ENCODE measurements around the gene FLRT3. TPM values are rescaled to one million over a fixed set of nuclear protein-coding genes. Genes with fewer than 3 reads are reported as not detected.

Gene FLRT3
- total RNA-seq, 2 experiments from 2014 or later = not detected

- Mint-ChIP-seq H3K9me3 (ENCODE audit: insufficient read depth) (no peaks in the 10 kb centered on the region), H3K4me3 (no peak overlapping the region), H3K27me3 (ENCODE audit: low read depth) (no peaks in the 10 kb centered on the region), H3K36me3 (ENCODE audit: low read depth) (no peaks in the 10 kb centered on the region), H3K4me1 (ENCODE audit: low read depth) (no peaks in the 10 kb centered on the region), H3K27ac (no peak overlapping the region)
- ATAC-seq (no peak), DNase-seq (no peak)
- CTCF ChIA-PET = no interaction called here
- POLR2A ChIA-PET = no interaction called here
Observed at GRCh38 chr20:14310977-14311627, 26.3 kb downstream of the FLRT3 start.

GRCh38 chr20:14307956-14308355, 29.5 kb downstream of the FLRT3 start:
- H3K27me3 Mint-ChIP-seq (ENCODE audit: low read depth) = no peaks in the 10 kb centered on the region
- H3K4me1 Mint-ChIP-seq (ENCODE audit: low read depth) = no peaks in the 10 kb centered on the region
- no peak overlapping the region for H3K27ac Mint-ChIP-seq
- CTCF ChIA-PET = no interaction called here
- no peaks in the 10 kb centered on the region for H3K36me3 Mint-ChIP-seq (ENCODE audit: low read depth)
- POLR2A ChIA-PET = no interaction called here
- DNase-seq = no peak
- H3K9me3 Mint-ChIP-seq (ENCODE audit: insufficient read depth) = no peaks in the 10 kb centered on the region
- no peak overlapping the region for H3K4me3 Mint-ChIP-seq
- ATAC-seq = no peak

GRCh38 chr20:14304472-14304871, 32.9 kb downstream of the FLRT3 start:
- Mint-ChIP-seq H3K27ac (no peak overlapping the region), H3K4me1 (ENCODE audit: low read depth) (no peaks in the 10 kb centered on the region), H3K27me3 (ENCODE audit: low read depth) (no peaks in the 10 kb centered on the region), H3K4me3 (no peak overlapping the region), H3K9me3 (ENCODE audit: insufficient read depth) (no peaks in the 10 kb centered on the region), H3K36me3 (ENCODE audit: low read depth) (no peaks in the 10 kb centered on the region)
- POLR2A ChIA-PET = no interaction called here
- DNase-seq (no peak), ATAC-seq (no peak)
- CTCF ChIA-PET = no interaction called here

- Mint-ChIP-seq H3K27me3 (ENCODE audit: low read depth) (no peaks in the 10 kb centered on the region), H3K4me1 (ENCODE audit: low read depth) (no peaks in the 10 kb centered on the region), H3K9me3 (ENCODE audit: insufficient read depth) (peaks cover 1% of the 10 kb centered on the region), H3K4me3 (no peak overlapping the region), H3K36me3 (ENCODE audit: low read depth) (no peaks in the 10 kb centered on the region), H3K27ac (no peak overlapping the region)
- ATAC-seq (no peak), DNase-seq (no peak)
- ChIA-PET CTCF (no interaction called here), POLR2A (no interaction called here)
Observed at GRCh38 chr20:14303651-14304050, 33.8 kb downstream of the FLRT3 start.

DNA sequence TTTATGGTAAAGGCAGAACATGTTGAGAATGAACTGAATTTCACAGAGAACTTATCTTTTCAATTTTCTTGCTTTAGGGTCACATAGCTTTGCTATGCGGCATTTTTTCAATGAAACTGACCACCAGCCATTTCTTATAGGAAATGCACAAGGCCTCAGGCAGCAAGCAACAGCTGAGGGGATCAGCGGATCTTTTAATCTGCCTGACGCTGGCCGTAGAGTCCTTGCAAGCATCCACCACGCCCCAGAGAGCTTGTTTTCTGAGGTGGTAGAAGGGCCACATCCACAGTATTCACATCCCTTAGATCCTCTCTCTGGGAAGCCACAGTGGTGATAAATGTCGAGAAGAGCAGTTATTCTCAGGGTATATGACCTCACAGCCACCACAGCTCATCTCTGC, 34.3 kb downstream of the FLRT3 start:
- DNase-seq = no peak
- ChIA-PET CTCF (no interaction called here), POLR2A (no interaction called here)
- Mint-ChIP-seq H3K9me3 (ENCODE audit: insufficient read depth) (peaks cover 4% of the 10 kb centered on the region), H3K36me3 (ENCODE audit: low read depth) (no peaks in the 10 kb centered on the region), H3K4me1 (ENCODE audit: low read depth) (no peaks in the 10 kb centered on the region), H3K27ac (no peak overlapping the region), H3K4me3 (no peak overlapping the region), H3K27me3 (ENCODE audit: low read depth) (no peaks in the 10 kb centered on the region)
- ATAC-seq = no peak

GRCh38 chr20:14299831-14300230, 37.6 kb downstream of the FLRT3 start:
- ChIA-PET POLR2A (no interaction called here), CTCF (no interaction called here)
- H3K4me1 Mint-ChIP-seq (ENCODE audit: low read depth) = no peaks in the 10 kb centered on the region
- no peaks in the 10 kb centered on the region for H3K36me3 Mint-ChIP-seq (ENCODE audit: low read depth)
- no peak overlapping the region for H3K27ac Mint-ChIP-seq
- H3K9me3 Mint-ChIP-seq (ENCODE audit: insufficient read depth) = peaks cover 4% of the 10 kb centered on the region
- no peaks in the 10 kb centered on the region for H3K27me3 Mint-ChIP-seq (ENCODE audit: low read depth)
- no peak for ATAC-seq
- H3K4me3 Mint-ChIP-seq = no peak overlapping the region
- DNase-seq = no peak

GRCh38 chr20:14295770-14296309, 41.6 kb downstream of the FLRT3 start:
- H3K9me3 Mint-ChIP-seq (ENCODE audit: insufficient read depth) = peaks cover 4% of the 10 kb centered on the region
- H3K4me1 Mint-ChIP-seq (ENCODE audit: low read depth) = no peaks in the 10 kb centered on the region
- POLR2A ChIA-PET = no interaction called here
- CTCF ChIA-PET = no interaction called here
- no peaks in the 10 kb centered on the region for H3K27me3 Mint-ChIP-seq (ENCODE audit: low read depth)
- no peak overlapping the region for H3K27ac Mint-ChIP-seq
- no peaks in the 10 kb centered on the region for H3K36me3 Mint-ChIP-seq (ENCODE audit: low read depth)
- ATAC-seq (no peak), DNase-seq (no peak)
- H3K4me3 Mint-ChIP-seq = no peak overlapping the region

GRCh38 chr20:14295238-14295637, 42.2 kb downstream of the FLRT3 start:
- Mint-ChIP-seq H3K4me3 (no peak overlapping the region), H3K9me3 (ENCODE audit: insufficient read depth) (peaks cover 4% of the 10 kb centered on the region), H3K27ac (no peak overlapping the region), H3K27me3 (ENCODE audit: low read depth) (no peaks in the 10 kb centered on the region), H3K36me3 (ENCODE audit: low read depth) (no peaks in the 10 kb centered on the region), H3K4me1 (ENCODE audit: low read depth) (no peaks in the 10 kb centered on the region)
- CTCF ChIA-PET = no interaction called here
- no peak for DNase-seq
- POLR2A ChIA-PET = no interaction called here
- ATAC-seq = no peak

DNA sequence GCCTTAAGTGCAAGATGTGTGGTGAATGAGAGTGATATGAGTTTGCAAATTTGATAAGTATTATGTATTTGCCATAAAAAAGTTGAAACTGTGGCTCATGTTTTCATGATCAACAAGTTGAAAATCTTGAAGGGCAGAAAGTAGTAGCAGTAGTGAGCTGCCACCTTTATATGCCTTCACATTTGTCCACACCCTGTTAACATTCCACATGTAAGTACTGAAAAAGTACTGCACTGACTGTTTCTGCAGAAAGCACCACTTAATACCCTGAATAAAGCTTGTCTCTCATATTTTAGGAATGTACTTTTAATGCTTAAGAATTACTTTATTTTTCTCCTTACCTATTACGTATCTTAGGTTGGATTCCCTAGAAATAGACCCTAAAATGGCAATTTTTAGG, 45.9 kb downstream of the FLRT3 start:
- DNase-seq (no peak), ATAC-seq (no peak)
- no peaks in the 10 kb centered on the region for H3K36me3 Mint-ChIP-seq (ENCODE audit: low read depth)
- no peaks in the 10 kb centered on the region for H3K9me3 Mint-ChIP-seq (ENCODE audit: insufficient read depth)
- H3K27ac Mint-ChIP-seq = no peak overlapping the region
- H3K27me3 Mint-ChIP-seq (ENCODE audit: low read depth) = no peaks in the 10 kb centered on the region
- H3K4me1 Mint-ChIP-seq (ENCODE audit: low read depth) = no peaks in the 10 kb centered on the region
- ChIA-PET POLR2A (no interaction called here), CTCF (no interaction called here)
- no peak overlapping the region for H3K4me3 Mint-ChIP-seq

GRCh38 chr20:14288341-14289330, 48.8 kb downstream of the FLRT3 start:
- no peak overlapping the region for H3K27ac Mint-ChIP-seq
- no peaks in the 10 kb centered on the region for H3K36me3 Mint-ChIP-seq (ENCODE audit: low read depth)
- H3K4me1 Mint-ChIP-seq (ENCODE audit: low read depth) = no peaks in the 10 kb centered on the region
- ChIA-PET POLR2A (no interaction called here), CTCF (no interaction called here)
- no peak overlapping the region for H3K4me3 Mint-ChIP-seq
- peaks cover 5% of the 10 kb centered on the region for H3K9me3 Mint-ChIP-seq (ENCODE audit: insufficient read depth)
- ATAC-seq = no peak
- DNase-seq = no peak
- H3K27me3 Mint-ChIP-seq (ENCODE audit: low read depth) = no peaks in the 10 kb centered on the region

DNA sequence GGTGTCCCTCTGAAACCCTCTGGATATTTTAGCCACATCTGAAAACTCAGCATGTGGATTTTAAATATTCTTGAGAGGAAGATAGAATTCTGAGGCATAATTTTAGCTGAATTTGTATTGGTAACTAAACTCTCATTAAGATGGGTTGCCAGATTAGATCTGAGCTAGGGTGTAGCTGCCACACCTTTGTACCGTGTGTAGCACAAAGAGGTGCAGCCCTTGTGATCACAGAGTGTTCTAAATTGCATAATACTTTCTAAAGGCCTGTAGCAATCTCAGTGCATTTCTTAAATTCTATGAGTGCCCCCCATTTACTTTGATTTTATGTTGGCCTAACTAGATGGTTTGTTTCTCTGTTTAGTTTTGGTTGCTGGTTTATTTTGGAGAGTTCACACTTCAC, 53.0 kb downstream of the FLRT3 start:
- ATAC-seq (no peak), DNase-seq (no peak)
- CTCF ChIA-PET = no interaction called here
- Mint-ChIP-seq H3K9me3 (ENCODE audit: insufficient read depth) (peaks cover 5% of the 10 kb centered on the region), H3K36me3 (ENCODE audit: low read depth) (no peaks in the 10 kb centered on the region), H3K27me3 (ENCODE audit: low read depth) (no peaks in the 10 kb centered on the region), H3K4me1 (ENCODE audit: low read depth) (no peaks in the 10 kb centered on the region), H3K27ac (no peak overlapping the region), H3K4me3 (no peak overlapping the region)
- POLR2A ChIA-PET = no interaction called here

- DNase-seq (no peak), ATAC-seq (no peak)
- ChIA-PET POLR2A (no interaction called here), CTCF (no interaction called here)
- no peaks in the 10 kb centered on the region for H3K4me1 Mint-ChIP-seq (ENCODE audit: low read depth)
- H3K27me3 Mint-ChIP-seq (ENCODE audit: low read depth) = no peaks in the 10 kb centered on the region
- no peaks in the 10 kb centered on the region for H3K36me3 Mint-ChIP-seq (ENCODE audit: low read depth)
- H3K4me3 Mint-ChIP-seq = no peak overlapping the region
- H3K27ac Mint-ChIP-seq = no peak overlapping the region
- peaks cover 5% of the 10 kb centered on the region for H3K9me3 Mint-ChIP-seq (ENCODE audit: insufficient read depth)
Observed at GRCh38 chr20:14282140-14282539, 55.3 kb downstream of the FLRT3 start.

All from activated CD8-positive, alpha-beta T cell treated with anti-CD3 and anti-CD28 coated beads, Interleukin-2, amount 10 ng/mL, durations not matched to agents 7 days and 5 days (primary cell).